VCaP (cell line): ENCODE results near the gene AMN.
"Not testable (repeated sequence)": the region's sequence is repeated elsewhere in the genome, so short reads cannot be mapped to it uniquely, and the experiment has no call there.

Experiments
- H3K27ac ChIP-seq: fragments of 450-650 bp; 2 replicates; pipeline ENCODE4 v1.5.1; 2017
- TF ChIP-seq, protein P1 (sequence below): fragments of 450-650 bp; conservative IDR thresholded peaks from 2 replicates; pipeline ENCODE4 v1.5.1; 2017; ENCODE audit warnings: mild to moderate bottlenecking, moderate library complexity

Gene AMN

GRCh38 chr14:102922490-102923200 is at the start of gene AMN:
Gene AMN (plus strand): TSS chr14:102922663. CDS start chr14:102922689, 26 bp downstream.
- no peak within 1 kb of the TSS for H3K27ac ChIP-seq
- TF ChIP-seq, protein P1, sequence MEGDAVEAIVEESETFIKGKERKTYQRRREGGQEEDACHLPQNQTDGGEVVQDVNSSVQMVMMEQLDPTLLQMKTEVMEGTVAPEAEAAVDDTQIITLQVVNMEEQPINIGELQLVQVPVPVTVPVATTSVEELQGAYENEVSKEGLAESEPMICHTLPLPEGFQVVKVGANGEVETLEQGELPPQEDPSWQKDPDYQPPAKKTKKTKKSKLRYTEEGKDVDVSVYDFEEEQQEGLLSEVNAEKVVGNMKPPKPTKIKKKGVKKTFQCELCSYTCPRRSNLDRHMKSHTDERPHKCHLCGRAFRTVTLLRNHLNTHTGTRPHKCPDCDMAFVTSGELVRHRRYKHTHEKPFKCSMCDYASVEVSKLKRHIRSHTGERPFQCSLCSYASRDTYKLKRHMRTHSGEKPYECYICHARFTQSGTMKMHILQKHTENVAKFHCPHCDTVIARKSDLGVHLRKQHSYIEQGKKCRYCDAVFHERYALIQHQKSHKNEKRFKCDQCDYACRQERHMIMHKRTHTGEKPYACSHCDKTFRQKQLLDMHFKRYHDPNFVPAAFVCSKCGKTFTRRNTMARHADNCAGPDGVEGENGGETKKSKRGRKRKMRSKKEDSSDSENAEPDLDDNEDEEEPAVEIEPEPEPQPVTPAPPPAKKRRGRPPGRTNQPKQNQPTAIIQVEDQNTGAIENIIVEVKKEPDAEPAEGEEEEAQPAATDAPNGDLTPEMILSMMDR = no peak

GRCh38 chr14:102873131-102873530 is 49.3 kb upstream of the AMN start:
- TF ChIP-seq, protein P1 = no peak
- peak overlapping the region; percentile 57 for H3K27ac ChIP-seq

- peak overlapping the region; percentile 57 for H3K27ac ChIP-seq
- TF ChIP-seq, protein P1 = no peak
These were observed 48.9 kb upstream of the AMN start for GRCh38 chr14:102873546-102874061.

DNA sequence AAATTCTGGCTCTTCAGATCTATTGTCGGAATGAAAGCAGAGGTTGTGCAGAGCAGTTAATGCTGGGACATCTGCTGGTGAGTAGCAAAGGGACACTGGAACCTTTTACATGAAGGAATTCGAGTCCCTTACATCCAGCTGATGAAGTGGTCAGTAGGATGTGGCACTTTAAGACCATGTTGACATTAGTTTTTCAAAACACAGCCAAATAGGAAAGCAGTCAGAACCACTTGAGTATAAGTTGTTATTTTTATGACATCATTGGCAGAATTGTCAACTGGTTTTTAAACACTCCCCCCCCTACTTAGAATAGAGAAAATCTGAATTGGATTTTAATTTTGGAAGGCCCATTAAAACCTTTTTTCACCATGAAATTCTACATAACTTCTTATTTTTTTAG is 46.8 kb upstream of the AMN start:
- TF ChIP-seq, protein P1 = no peak
- no peak overlapping the region for H3K27ac ChIP-seq

GRCh38 chr14:102877511-102877910 is 45.0 kb upstream of the AMN start:
- H3K27ac ChIP-seq = not testable (repeated sequence)

GRCh38 chr14:102878174-102878969 is 44.1 kb upstream of the AMN start:
- H3K27ac ChIP-seq = no peak overlapping the region
- TF ChIP-seq, protein P1 = no peak

- TF ChIP-seq, protein P1 = no peak
- no peak overlapping the region for H3K27ac ChIP-seq
These were observed 43.4 kb upstream of the AMN start for GRCh38 chr14:102878970-102879460.
